Rectal smooth muscle tissue (tissue), 1 donor: ENCODE data around the gene NTM.

Source experiments
- H3K27ac ChIP-seq: one replicate; pipeline ENCODE4 v1.7.0; 2013; ENCODE audit warnings: low read depth, low read length, inconsistent platforms
- H3K27me3 ChIP-seq: one replicate; pipeline ENCODE4 v1.7.0; 2013; ENCODE audit warnings: low read length; ENCODE audit not compliant: control insufficient read depth, insufficient read depth
- H3K36me3 ChIP-seq: one replicate; pipeline ENCODE4 v1.7.0; 2013; ENCODE audit warnings: low read length; ENCODE audit not compliant: control insufficient read depth, insufficient read depth
- H3K4me1 ChIP-seq: one replicate; pipeline ENCODE4 v1.7.0; 2013; ENCODE audit warnings: low read length; ENCODE audit not compliant: control insufficient read depth, insufficient read depth
- H3K4me3 ChIP-seq: one replicate; pipeline ENCODE4 v1.7.0; 2013; ENCODE audit warnings: low read length
- H3K9ac ChIP-seq: one replicate; pipeline ENCODE4 v1.7.0; 2013; ENCODE audit warnings: low read length

NTM gene

DNA sequence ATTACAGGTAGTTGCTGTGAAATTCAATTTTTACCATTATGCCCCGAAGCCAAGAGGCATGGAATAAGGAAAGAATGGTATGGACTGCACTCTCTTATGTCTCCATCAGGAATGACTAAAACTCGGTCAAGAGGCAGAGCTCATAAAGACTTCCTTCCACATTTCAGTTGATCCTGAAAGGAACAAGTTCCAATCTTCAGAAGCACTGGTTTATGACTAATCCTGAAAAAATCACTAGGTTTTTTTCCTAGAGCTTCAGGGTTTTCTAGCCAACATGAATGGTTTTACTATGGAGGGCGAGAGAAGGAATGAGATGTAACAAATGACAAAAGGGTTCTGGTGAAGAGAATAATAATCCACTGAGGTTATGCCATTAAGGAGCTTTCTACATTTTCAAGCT is 832.2 kb downstream of the NTM start:
- Histone ChIP-seq H3K4me1 (no peaks in the 10 kb centered on the region), H3K9ac (no peak overlapping the region), H3K4me3 (no peak overlapping the region), H3K36me3 (no peaks in the 10 kb centered on the region), H3K27me3 (no peaks in the 10 kb centered on the region), H3K27ac (no peak overlapping the region)

- Histone ChIP-seq H3K27ac (no peak overlapping the region), H3K9ac (no peak overlapping the region), H3K4me1 (no peaks in the 10 kb centered on the region), H3K36me3 (no peaks in the 10 kb centered on the region), H3K27me3 (no peaks in the 10 kb centered on the region), H3K4me3 (no peak overlapping the region)
Measured at GRCh38 chr11:132205006-132205405, 834.6 kb downstream of the NTM start.

DNA sequence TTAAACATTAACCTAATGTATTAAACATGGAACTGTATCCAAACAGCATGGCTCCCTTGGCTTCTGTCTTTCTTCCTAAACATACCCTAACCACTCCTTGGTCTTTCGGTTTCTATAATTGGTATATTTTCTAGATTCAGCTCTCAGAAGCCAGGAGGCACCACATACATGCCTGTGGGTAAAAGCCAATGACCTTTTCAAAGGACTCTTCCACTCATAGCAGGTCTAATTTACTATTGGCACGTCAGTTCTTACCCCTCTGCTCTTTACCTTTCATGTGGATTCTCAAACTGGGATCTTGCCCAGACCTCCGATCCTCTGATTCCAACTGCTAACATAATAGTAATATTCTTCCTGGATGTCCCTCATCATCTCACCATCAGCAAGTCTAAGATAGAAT is 835.1 kb downstream of the NTM start:
- H3K9ac ChIP-seq = no peak overlapping the region
- no peaks in the 10 kb centered on the region for H3K36me3 ChIP-seq
- no peak overlapping the region for H3K27ac ChIP-seq
- H3K4me3 ChIP-seq = no peak overlapping the region
- H3K27me3 ChIP-seq = no peaks in the 10 kb centered on the region
- no peaks in the 10 kb centered on the region for H3K4me1 ChIP-seq

DNA sequence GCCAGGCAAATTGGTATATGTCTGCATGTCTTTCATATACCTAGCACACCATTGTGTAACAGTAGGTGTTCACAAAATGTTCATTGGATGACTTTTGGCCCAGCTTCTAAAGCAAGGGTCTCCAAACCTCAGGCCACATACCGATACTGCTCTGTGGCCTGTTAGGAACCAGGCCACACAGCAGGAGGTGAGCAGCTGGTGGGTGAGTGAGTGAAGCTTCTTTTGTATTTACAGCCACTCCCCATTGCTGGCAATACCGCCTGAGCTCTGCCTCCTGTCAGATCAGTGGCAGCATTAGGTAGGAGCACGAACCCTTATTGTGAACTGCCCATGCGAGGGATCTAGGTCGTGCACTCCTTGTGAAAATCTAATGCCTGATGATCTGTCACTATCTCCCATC is 836.6 kb downstream of the NTM start:
- no peaks in the 10 kb centered on the region for H3K36me3 ChIP-seq
- no peak overlapping the region for H3K4me3 ChIP-seq
- no peaks in the 10 kb centered on the region for H3K4me1 ChIP-seq
- no peak overlapping the region for H3K27ac ChIP-seq
- H3K9ac ChIP-seq = no peak overlapping the region
- H3K27me3 ChIP-seq = no peaks in the 10 kb centered on the region

- Histone ChIP-seq H3K27ac (no peak overlapping the region), H3K36me3 (no peaks in the 10 kb centered on the region), H3K4me3 (no peak overlapping the region), H3K27me3 (no peaks in the 10 kb centered on the region), H3K4me1 (no peaks in the 10 kb centered on the region), H3K9ac (no peak overlapping the region)
Measured at GRCh38 chr11:132208477-132209055, 838.2 kb downstream of the NTM start.

GRCh38 chr11:132211479-132211878 is 841.1 kb downstream of the NTM start:
- Histone ChIP-seq H3K4me1 (no peaks in the 10 kb centered on the region), H3K4me3 (no peak overlapping the region), H3K27ac (no peak overlapping the region), H3K27me3 (no peaks in the 10 kb centered on the region), H3K9ac (no peak overlapping the region), H3K36me3 (no peaks in the 10 kb centered on the region)

- H3K9ac ChIP-seq = no peak overlapping the region
- no peak overlapping the region for H3K4me3 ChIP-seq
- no peaks in the 10 kb centered on the region for H3K36me3 ChIP-seq
- H3K27ac ChIP-seq = no peak overlapping the region
- no peaks in the 10 kb centered on the region for H3K4me1 ChIP-seq
- H3K27me3 ChIP-seq = no peaks in the 10 kb centered on the region
Measured at GRCh38 chr11:132217856-132218255, 847.4 kb downstream of the NTM start.

- no peak overlapping the region for H3K4me3 ChIP-seq
- no peaks in the 10 kb centered on the region for H3K27me3 ChIP-seq
- H3K27ac ChIP-seq = peak overlapping the region; percentile 76
- H3K36me3 ChIP-seq = no peaks in the 10 kb centered on the region
- no peaks in the 10 kb centered on the region for H3K4me1 ChIP-seq
- no peak overlapping the region for H3K9ac ChIP-seq
Measured at GRCh38 chr11:132220474-132220873, 850.1 kb downstream of the NTM start.

GRCh38 chr11:132222345-132222744 is 851.9 kb downstream of the NTM start:
- H3K4me1 ChIP-seq = no peaks in the 10 kb centered on the region

GRCh38 chr11:132226522-132226921 is 856.1 kb downstream of the NTM start:
- Histone ChIP-seq H3K9ac (no peak overlapping the region), H3K36me3 (no peaks in the 10 kb centered on the region), H3K27ac (no peak overlapping the region), H3K4me3 (no peak overlapping the region), H3K27me3 (no peaks in the 10 kb centered on the region), H3K4me1 (peaks cover 3% of the 10 kb centered on the region)

More at GRCh38 chr11:132222345-132222744, 851.9 kb downstream of the NTM start:
- no peak overlapping the region for H3K27ac ChIP-seq
- no peaks in the 10 kb centered on the region for H3K27me3 ChIP-seq
- no peak overlapping the region for H3K4me3 ChIP-seq
- no peak overlapping the region for H3K9ac ChIP-seq
- H3K36me3 ChIP-seq = no peaks in the 10 kb centered on the region

- Histone ChIP-seq H3K9ac (no peak overlapping the region), H3K27ac (no peak overlapping the region), H3K4me1 (peaks cover 6% of the 10 kb centered on the region), H3K36me3 (no peaks in the 10 kb centered on the region), H3K27me3 (no peaks in the 10 kb centered on the region), H3K4me3 (no peak overlapping the region)
Measured at GRCh38 chr11:132228746-132229325, 858.4 kb downstream of the NTM start.

DNA sequence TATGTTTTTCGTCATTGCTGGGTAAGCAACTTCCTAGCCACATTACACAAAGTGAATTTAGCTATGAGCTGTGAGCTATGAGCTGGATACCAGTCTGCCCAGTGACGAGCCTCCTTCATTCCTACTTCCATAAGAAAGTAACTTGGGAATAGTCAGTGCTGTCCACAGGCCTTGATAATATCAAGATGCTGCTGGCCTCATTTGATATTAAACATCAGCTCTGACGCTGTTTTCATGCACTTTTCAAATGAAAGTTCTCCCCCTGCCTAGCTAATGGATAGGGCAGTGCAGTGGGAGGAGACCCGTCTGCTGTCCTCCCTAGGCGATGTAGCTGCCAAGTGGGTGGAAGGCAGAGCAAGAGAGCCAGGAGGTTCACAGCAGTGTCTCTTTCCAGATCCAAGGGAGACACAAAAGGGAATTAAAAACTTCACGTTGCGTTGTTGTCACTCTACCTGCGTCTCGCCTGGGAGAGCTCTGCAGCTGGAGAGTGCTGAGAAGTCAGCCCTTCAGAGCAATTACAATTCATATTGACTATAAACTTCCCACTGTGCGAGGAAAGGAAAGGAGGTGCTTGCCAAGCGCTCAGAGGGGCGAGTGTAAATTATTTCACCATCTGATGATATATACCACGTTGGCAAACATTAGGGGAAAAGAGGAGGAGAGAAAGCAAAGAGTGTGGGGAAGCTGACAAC is 861.4 kb downstream of the NTM start:
- no peaks in the 10 kb centered on the region for H3K27me3 ChIP-seq
- no peak overlapping the region for H3K4me3 ChIP-seq
- H3K4me1 ChIP-seq = peaks cover 6% of the 10 kb centered on the region
- peak overlapping the region; percentile 71 for H3K27ac ChIP-seq
- no peaks in the 10 kb centered on the region for H3K36me3 ChIP-seq
- H3K9ac ChIP-seq = no peak overlapping the region

GRCh38 chr11:132234878-132235277 is 864.5 kb downstream of the NTM start:
- H3K27ac ChIP-seq = no peak overlapping the region
- H3K9ac ChIP-seq = no peak overlapping the region
- peaks cover 17% of the 10 kb centered on the region for H3K4me1 ChIP-seq
- H3K27me3 ChIP-seq = no peaks in the 10 kb centered on the region
- H3K4me3 ChIP-seq = no peak overlapping the region
- H3K36me3 ChIP-seq = no peaks in the 10 kb centered on the region
